Measurements from ENCODE around the gene BFSP2.
"Not testable (repeated sequence)": the region's sequence is repeated elsewhere in the genome, so short reads cannot be mapped to it uniquely, and the experiment has no call there.

BFSP2 gene

GRCh38 chr3:133479401-133479800, 79.5 kb downstream of the BFSP2 start:
- Histone ChIP-seq H3K4me3 (ENCODE audit: low read depth, low read length) (no peak overlapping the region), H3K27ac (no peak overlapping the region), H3K27me3 (replicated peaks) (no peaks in the 10 kb centered on the region), H3K36me3 (replicated peaks) (no peaks in the 10 kb centered on the region)
- no peak for DNase-seq
- TF ChIP-seq CTCF (IDR thresholded peaks at IDR 0.05; ENCODE audit: low read depth, low read length, missing control alignments) = no peak
- in situ Hi-C loops (cut with HindIII; ENCODE audit: low pct_ligation_motif_present, low sequenced_read_pairs) = loop anchor here (25.0 kb wide), 1 partner anchor 108 kb away; no protein-coding TSS in a partner anchor

- DNase-seq = no peak
- no peak overlapping the region for H3K4me3 ChIP-seq (ENCODE audit: low read depth, low read length)
- H3K27me3 ChIP-seq (replicated peaks) = no peaks in the 10 kb centered on the region
- in situ Hi-C loops (cut with HindIII; ENCODE audit: low pct_ligation_motif_present, low sequenced_read_pairs) = loop anchor here (25.0 kb wide), 1 partner anchor 107 kb away; no protein-coding TSS in a partner anchor
- no peak for TF ChIP-seq CTCF (IDR thresholded peaks at IDR 0.05; ENCODE audit: low read depth, low read length, missing control alignments)
- no peaks in the 10 kb centered on the region for H3K36me3 ChIP-seq (replicated peaks)
- H3K27ac ChIP-seq = no peak overlapping the region
These were observed 80.2 kb downstream of the BFSP2 start for GRCh38 chr3:133479895-133480669.

DNA sequence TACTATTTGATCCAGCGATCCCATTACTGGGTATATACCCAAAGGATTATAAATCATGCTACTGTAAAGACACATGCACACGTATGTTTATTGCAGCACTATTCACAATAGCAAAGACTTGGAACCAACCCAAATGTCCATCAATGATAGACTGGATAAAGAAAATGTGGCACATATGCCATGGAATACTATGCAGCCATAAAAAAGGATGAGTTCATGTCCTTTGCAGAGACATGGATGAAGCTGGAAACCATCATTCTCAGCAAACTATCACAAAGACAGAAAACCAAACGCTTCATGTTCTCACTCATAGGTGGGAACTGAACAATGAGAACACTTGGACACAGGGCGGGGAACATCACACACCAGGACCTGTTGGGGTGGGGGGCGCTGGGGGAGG, 82.6 kb downstream of the BFSP2 start:
- not testable (repeated sequence) for H3K27ac ChIP-seq; H3K27me3 ChIP-seq (replicated peaks); H3K36me3 ChIP-seq (replicated peaks); DNase-seq; H3K4me3 ChIP-seq (ENCODE audit: low read depth, low read length)
- in situ Hi-C loops (cut with HindIII; ENCODE audit: low pct_ligation_motif_present, low sequenced_read_pairs) = loop anchor here (25.0 kb wide), 1 partner anchor 105 kb away; no protein-coding TSS in a partner anchor

DNA sequence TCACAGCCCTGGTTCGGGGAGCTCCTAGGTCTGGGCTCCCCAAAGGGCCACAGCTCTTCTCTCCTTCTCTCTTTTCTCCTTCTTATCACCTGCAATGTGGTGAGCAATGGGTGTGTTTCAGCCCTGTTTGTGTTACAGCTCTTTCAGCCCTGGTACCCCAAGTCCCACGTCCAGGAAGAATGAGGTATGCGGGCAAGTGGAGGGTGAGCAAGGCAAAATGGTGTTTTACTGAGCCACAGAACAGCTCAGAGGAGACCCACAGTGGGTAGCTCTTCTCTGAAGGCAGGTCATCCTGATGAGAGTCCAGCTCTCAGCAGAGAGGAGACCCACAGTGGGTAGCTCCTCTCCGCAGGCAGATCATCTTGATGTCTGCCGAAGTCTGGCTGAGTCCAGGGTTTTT, 86.8 kb downstream of the BFSP2 start:
- H3K4me3 ChIP-seq (ENCODE audit: low read depth, low read length) = no peak overlapping the region
- no peak for TF ChIP-seq CTCF (IDR thresholded peaks at IDR 0.05; ENCODE audit: low read depth, low read length, missing control alignments)
- no peaks in the 10 kb centered on the region for H3K36me3 ChIP-seq (replicated peaks)
- in situ Hi-C loops (cut with HindIII; ENCODE audit: low pct_ligation_motif_present, low sequenced_read_pairs) = loop anchor here (25.0 kb wide), 1 partner anchor 101 kb away; no protein-coding TSS in a partner anchor
- no peak overlapping the region for H3K27ac ChIP-seq
- no peak for DNase-seq
- H3K27me3 ChIP-seq (replicated peaks) = no peaks in the 10 kb centered on the region

DNA sequence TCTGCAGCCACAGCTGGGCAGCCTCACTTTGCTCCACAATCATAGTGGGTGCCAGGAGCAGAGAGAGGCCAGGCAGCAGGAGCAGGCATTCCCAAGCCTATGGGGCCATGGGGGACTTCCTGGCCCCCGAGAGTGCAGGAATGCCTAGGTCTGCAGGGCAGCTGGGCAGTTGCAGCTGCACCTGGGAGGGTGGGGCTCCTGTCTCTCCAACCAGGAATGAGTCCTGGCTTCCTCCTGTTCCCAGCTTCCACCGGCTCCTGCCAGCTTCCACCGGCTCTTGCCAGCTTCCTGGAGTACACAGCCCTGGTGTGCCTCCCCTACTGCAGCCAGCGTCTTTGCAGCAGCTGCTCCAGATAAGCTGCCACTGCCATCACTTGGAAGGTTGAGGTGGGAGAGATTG, 87.3 kb downstream of the BFSP2 start:
- H3K27ac ChIP-seq = no peak overlapping the region
- H3K4me3 ChIP-seq (ENCODE audit: low read depth, low read length) = no peak overlapping the region
- TF ChIP-seq CTCF (IDR thresholded peaks at IDR 0.05; ENCODE audit: low read depth, low read length, missing control alignments) = no peak
- in situ Hi-C loops (cut with HindIII; ENCODE audit: low pct_ligation_motif_present, low sequenced_read_pairs) = loop anchor here (25.0 kb wide), 1 partner anchor 100 kb away; no protein-coding TSS in a partner anchor
- H3K36me3 ChIP-seq (replicated peaks) = no peaks in the 10 kb centered on the region
- H3K27me3 ChIP-seq (replicated peaks) = no peaks in the 10 kb centered on the region
- no peak for DNase-seq

- TF ChIP-seq CTCF (IDR thresholded peaks at IDR 0.05; ENCODE audit: low read depth, low read length, missing control alignments) = peak; percentile 71
- Histone ChIP-seq H3K27ac (no peak overlapping the region), H3K36me3 (replicated peaks) (no peaks in the 10 kb centered on the region), H3K4me3 (ENCODE audit: low read depth, low read length) (no peak overlapping the region), H3K27me3 (replicated peaks) (no peaks in the 10 kb centered on the region)
- no peak for DNase-seq
- in situ Hi-C loops (cut with HindIII; ENCODE audit: low pct_ligation_motif_present, low sequenced_read_pairs) = loop anchor here (25.0 kb wide), 1 partner anchor 99 kb away; no protein-coding TSS in a partner anchor
These were observed 88.2 kb downstream of the BFSP2 start for GRCh38 chr3:133487920-133488540.
